SK-N-SH (cell line): ENCODE data around the gene PISD. TPM values are rescaled to one million over a fixed set of nuclear protein-coding genes. Genes with fewer than 3 reads are reported as not detected.

Source experiments
- CTCF ChIA-PET: fragments of 300-600, 350-600 bp; formaldehyde crosslinking; extraction: SDS; loops from one replicate; lab custom pipeline; 2021; lab: Yijun Ruan, JAX
- POLR2A ChIA-PET: fragments of 350-600 bp; sonication (Branson Sonifier 250); formaldehyde crosslinking; extraction: SDS; loops from one replicate; lab custom pipeline; 2020; ENCODE audit warnings: antibody characterized with exemption, inconsistent platforms; lab: Yijun Ruan, JAX
- DNase-seq: peaks from one replicate; pipeline ENCODE4 v3.0.0; 2012
- H2AFZ ChIP-seq: fragments of 200-600 bp; sonication (generic); 2 replicates; pipeline ENCODE4 v1.8.1; 2016; ENCODE audit warnings: antibody characterized with exemption, mild to moderate bottlenecking, low read depth
- H3F3A ChIP-seq: fragments of 200-600 bp; sonication (generic); replicated peaks from 2 replicates; pipeline ENCODE3; 2016; ENCODE audit warnings: antibody characterized with exemption, mild to moderate bottlenecking; ENCODE audit not compliant: insufficient read depth
- H3K27ac ChIP-seq, 2 experiments: fragments of 200-500 bp in 1 of 2; fragments of 200-600 bp in 1 of 2; sonication (Bioruptor generic) in 1 of 2; sonication (generic), shearing (Covaris generic) in 1 of 2; 2 replicates each; pipeline versions ENCODE4 v1.5.1 to v1.6.1; 2014 to 2016; ENCODE audit warnings: low read depth in 2 of 2, inconsistent platforms in 1 of 2, low read length in 1 of 2, mild to moderate bottlenecking in 1 of 2, mixed read lengths in 1 of 2
- H3K27me3 ChIP-seq: fragments of 200-600 bp; sonication (generic), shearing (Covaris generic); 2 replicates; pipeline ENCODE4 v1.6.1; 2016; ENCODE audit warnings: mixed run types; ENCODE audit not compliant: insufficient read depth
- H3K36me3 ChIP-seq, 2 experiments: fragments of 200-500 bp in 1 of 2; fragments of 200-600 bp in 1 of 2; sonication (Bioruptor generic) in 1 of 2; sonication (generic) in 1 of 2; replicated peaks in 1 of 2; 2 replicates each; pipeline versions ENCODE3 to v1.5.1; 2014 to 2016; ENCODE audit warnings: low read length in 1 of 2, mild to moderate bottlenecking in 1 of 2; ENCODE audit not compliant: insufficient read depth in 2 of 2, control insufficient read depth in 1 of 2
- H3K4me1 ChIP-seq, 2 experiments: fragments of 200-500 bp in 1 of 2; fragments of 200-600 bp in 1 of 2; sonication (Bioruptor generic) in 1 of 2; sonication (generic), shearing (Covaris generic) in 1 of 2; 2 replicates each; pipeline versions ENCODE4 v1.5.1 to v1.6.1; 2014 to 2016; ENCODE audit warnings: low read depth in 1 of 2, low read length in 1 of 2, mixed run types in 1 of 2; ENCODE audit not compliant: insufficient read depth in 2 of 2, control insufficient read depth in 1 of 2
- H3K4me2 ChIP-seq: fragments of 200-600 bp; sonication (generic), shearing (Covaris generic); 2 replicates; pipeline ENCODE4 v1.6.1; 2017; ENCODE audit warnings: mixed run types
- H3K4me3 ChIP-seq, 2 experiments: fragments of 200-500 bp in 1 of 2; fragments of 200-600 bp in 1 of 2; sonication (Bioruptor generic) in 1 of 2; sonication (generic), shearing (Covaris generic) in 1 of 2; 2 replicates each; pipeline versions ENCODE4 v1.5.1 to v1.8.1; 2014 to 2016; ENCODE audit warnings: low read depth in 2 of 2, inconsistent platforms in 1 of 2, low read length in 1 of 2, mild to moderate bottlenecking in 1 of 2, mixed read lengths in 1 of 2, moderate library complexity in 1 of 2
- H3K79me2 ChIP-seq: fragments of 200-600 bp; sonication (generic); 2 replicates; pipeline ENCODE4 v1.8.1; 2017; ENCODE audit warnings: mild to moderate bottlenecking; ENCODE audit not compliant: insufficient read depth
- H3K9ac ChIP-seq: fragments of 200-600 bp; sonication (generic); 2 replicates; pipeline ENCODE4 v1.6.1; 2017; ENCODE audit warnings: mixed run types
- H3K9me2 ChIP-seq: fragments of 200-600 bp; sonication (generic); 2 replicates; pipeline ENCODE4 v1.6.1; 2017; ENCODE audit warnings: mixed run types
- H3K9me3 ChIP-seq: fragments of 200-600 bp; sonication (generic); 2 replicates; pipeline ENCODE4 v1.6.1; 2017; ENCODE audit warnings: mixed run types, mild to moderate bottlenecking, moderate library complexity
- H4K20me1 ChIP-seq: fragments of 200-600 bp; sonication (generic); 2 replicates; pipeline ENCODE4 v1.6.1; 2017; ENCODE audit warnings: mild to moderate bottlenecking, mixed run types; ENCODE audit not compliant: insufficient read depth
- EZH2phosphoT487 ChIP-seq: fragments of 200-600 bp; sonication (generic); IDR thresholded peaks from 2 replicates; pipeline ENCODE4 v1.6.1; 2017; ENCODE audit warnings: low read depth, mixed run types, mild to moderate bottlenecking, antibody characterized with exemption, moderate library complexity, borderline replicate concordance
- FOXJ3 ChIP-seq: sonication (generic); formaldehyde crosslinking; IDR thresholded peaks from 2 replicates; pipeline ENCODE4 v1.5.1; 2020; ENCODE audit warnings: mild to moderate bottlenecking, missing genetic modification reagents
- FOXM1 ChIP-seq: IDR thresholded peaks from 2 replicates; pipeline ENCODE4 v1.4.0; 2012; ENCODE audit warnings: low read depth, mild to moderate bottlenecking
- GABPA ChIP-seq: IDR thresholded peaks from 2 replicates; pipeline ENCODE4 v1.4.0; 2012; ENCODE audit warnings: low read depth, mild to moderate bottlenecking
- MEF2A ChIP-seq: IDR thresholded peaks from 2 replicates; pipeline ENCODE4 v1.4.0; 2012; ENCODE audit warnings: low read depth, borderline replicate concordance
- MXI1 ChIP-seq: IDR thresholded peaks from 2 replicates; pipeline ENCODE4 v1.6.1; 2012; ENCODE audit warnings: mild to moderate bottlenecking, low read depth, low read length, improper control_type of control experiment
- NRF1 ChIP-seq: IDR thresholded peaks from 2 replicates; pipeline ENCODE4 v1.6.1; 2012; ENCODE audit warnings: low read depth, mild to moderate bottlenecking, low read length
- POLR2AphosphoS5 ChIP-seq: IDR thresholded peaks from 2 replicates; pipeline ENCODE4 v1.6.1; 2012; ENCODE audit warnings: low read depth, low read length
- RAD21 ChIP-seq: IDR thresholded peaks from 2 replicates; pipeline ENCODE4 v1.6.1; 2012; ENCODE audit warnings: mild to moderate bottlenecking, low read length
- RCOR1 ChIP-seq: fragments of 150-350 bp; IDR thresholded peaks from 2 replicates; pipeline ENCODE4 v1.6.1; 2017; ENCODE audit warnings: antibody characterized with exemption, low read length
- SIN3A ChIP-seq: IDR thresholded peaks from 2 replicates; pipeline ENCODE4 v1.6.1; 2012; ENCODE audit warnings: low read depth, mild to moderate bottlenecking, low read length, moderate library complexity, borderline replicate concordance
- SMC3 ChIP-seq: IDR thresholded peaks from 2 replicates; pipeline ENCODE4 v1.6.1; 2012; ENCODE audit warnings: low read depth, low read length, improper control_type of control experiment
- TCF12 ChIP-seq: IDR thresholded peaks from 2 replicates; pipeline ENCODE4 v1.4.0; 2012
- TEAD4 ChIP-seq: IDR thresholded peaks from 2 replicates; pipeline ENCODE4 v1.4.0; 2012; ENCODE audit warnings: mild to moderate bottlenecking, borderline replicate concordance; ENCODE audit not compliant: insufficient read depth
- YY1 ChIP-seq: IDR thresholded peaks from 2 replicates; pipeline ENCODE4 v1.4.0; 2012; ENCODE audit warnings: low read depth, mild to moderate bottlenecking
- WGBS: methylation state at CpG from one replicate; pipeline ENCODE4 v1.1.6; 2017; ENCODE audit warnings: low lambda C conversion rate; 5-methylcytosine and 5-hydroxymethylcytosine counted together
- polyA plus RNA-seq, 3 experiments: library from polyadenylated mRNA; depleted of rRNA; stranded (reverse); fragments of >200 nt; gene quantifications; 2 replicates each; pipeline ENCODE4 v1.2.3, GENCODE V29; 2012
- TF ChIP-seq, protein P1 (sequence below): IDR thresholded peaks from 2 replicates; pipeline ENCODE4; 2012

PISD gene
- polyA plus RNA-seq, 1 of the 3 experiments (the other 2 are of a cell fraction) = 34.9 TPM

DNA sequence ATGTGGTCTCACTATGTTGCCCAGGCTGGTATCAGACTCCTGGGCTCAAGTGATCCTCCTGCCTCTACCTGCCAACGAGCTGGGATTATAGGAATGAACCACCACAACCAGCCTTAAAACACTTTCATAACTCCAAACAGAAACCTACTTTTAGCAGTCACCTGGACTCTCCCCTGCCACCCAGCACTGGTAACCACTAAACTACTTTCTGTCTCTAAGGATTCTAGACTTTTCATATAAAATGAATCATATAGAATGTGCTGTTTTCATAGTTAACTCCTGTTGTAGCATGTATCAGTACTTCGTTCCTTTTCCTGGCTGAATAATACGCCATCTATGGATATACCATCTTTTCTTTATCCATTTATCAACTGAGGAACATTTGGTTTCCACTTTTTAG, 29.4 kb upstream of the PISD start:
- DNase-seq = no peak
- Histone ChIP-seq H3K27ac (no peak overlapping the region), H3K9me3 (no peaks in the 10 kb centered on the region), H3K4me1 (no peaks in the 10 kb centered on the region), H3K36me3 (peaks cover 22 to 49% of the 10 kb centered on the region in 2 experiments), H3K9me2 (no peaks in the 10 kb centered on the region), H3K27me3 (no peaks in the 10 kb centered on the region), H2AFZ (no peak overlapping the region), H3K9ac (no peak overlapping the region), H3K4me3 (no peak overlapping the region), H3K79me2 (0 out of 2 replicates have a peak, but pooled peaks cover 6% of the 10 kb centered on the region), H3F3A (peaks cover 8% of the 10 kb centered on the region), H3K4me2 (no peak overlapping the region), H4K20me1 (no peaks in the 10 kb centered on the region)
- CTCF ChIA-PET = interaction anchor here (1.2 to 2.4 kb wide), 2 partner anchors 26 to 279 kb away, joined by 5 to 6 read pairs; no protein-coding TSS in a partner anchor
- TF ChIP-seq MEF2A (no peak), RCOR1 (no peak), TCF12 (no peak), FOXJ3 (CRISPR knock-in tag) (no peak), GABPA (no peak), SMC3 (no peak), YY1 (no peak)
- POLR2A ChIA-PET = no interaction called here
- 98% methylated on average over 3 of the region's 3 CpGs for WGBS

DNA sequence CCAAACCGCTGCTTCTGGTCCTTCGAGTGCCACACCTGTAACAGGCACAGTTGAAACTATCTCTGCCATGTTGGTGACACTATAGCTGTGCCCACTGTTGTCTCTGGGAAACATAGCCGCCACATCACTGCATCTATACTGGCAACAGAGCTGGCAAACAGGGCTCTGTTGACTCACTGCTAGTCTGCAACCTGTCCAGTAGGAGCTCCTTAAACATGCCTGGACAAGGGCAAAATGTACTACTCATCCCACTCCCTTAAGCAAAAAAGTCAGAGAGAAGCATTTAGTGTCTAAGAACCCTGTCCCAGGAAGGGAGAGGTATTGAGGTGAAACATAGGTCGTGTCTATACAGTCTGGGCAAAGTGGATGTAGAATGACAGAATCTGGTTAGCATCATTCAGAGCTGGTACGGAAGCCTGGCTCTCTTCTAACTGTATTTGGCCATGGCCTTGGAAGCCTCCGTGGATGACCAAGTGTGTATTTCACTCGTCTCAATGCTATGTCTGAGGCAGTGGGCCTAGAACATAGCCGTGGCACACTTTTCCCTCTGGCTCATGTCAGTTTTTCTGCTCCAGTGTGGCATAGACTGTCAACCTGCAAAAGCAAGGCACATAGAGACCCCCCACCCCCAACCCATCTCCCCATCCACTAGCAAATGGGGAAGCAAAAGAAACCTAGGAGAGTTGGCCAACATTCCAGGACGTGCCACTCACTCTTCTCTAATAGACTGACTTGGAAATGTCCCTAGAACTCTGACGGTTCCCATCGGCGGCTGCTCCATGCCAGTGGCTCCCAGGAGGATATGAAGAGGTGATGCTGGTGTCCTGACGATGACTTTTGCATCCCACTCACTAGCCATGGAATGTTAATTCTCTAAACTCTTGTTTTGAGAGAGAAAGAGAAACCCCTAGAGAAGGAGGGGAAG, 21.4 kb upstream of the PISD start:
- Histone ChIP-seq H3K4me3 (no peak overlapping the region), H3K9me2 (no peaks in the 10 kb centered on the region), H3K27me3 (no peaks in the 10 kb centered on the region), H2AFZ (no peak overlapping the region), H3F3A (peaks cover 45% of the 10 kb centered on the region), H3K9ac (no peak overlapping the region), H3K4me2 (no peak overlapping the region), H3K36me3 (peaks cover 22 to 32% of the 10 kb centered on the region in 2 experiments), H4K20me1 (no peaks in the 10 kb centered on the region), H3K27ac (peak overlapping the region; percentile 24 to 86), H3K9me3 (no peaks in the 10 kb centered on the region), H3K79me2 (no peaks in the 10 kb centered on the region), H3K4me1 (peaks cover 2 to 19% of the 10 kb centered on the region in 2 experiments; a peak in 3 of 4 replicates)
- no peak for DNase-seq
- TF ChIP-seq TEAD4 (no peak), MXI1 (no peak), NRF1 (no peak), SMC3 (no peak), FOXM1 (no peak), FOXJ3 (CRISPR knock-in tag) (no peak), TCF12 (peak; percentile 37; the same call in 1 of the 2 replicates), EZH2phosphoT487 (no peak), MEF2A (no peak), SIN3A (no peak), RCOR1 (no peak), RAD21 (no peak), POLR2AphosphoS5 (0 out of 2 replicates have a peak, but pooled peaks have one; percentile 22)
- TF ChIP-seq, protein P1, sequence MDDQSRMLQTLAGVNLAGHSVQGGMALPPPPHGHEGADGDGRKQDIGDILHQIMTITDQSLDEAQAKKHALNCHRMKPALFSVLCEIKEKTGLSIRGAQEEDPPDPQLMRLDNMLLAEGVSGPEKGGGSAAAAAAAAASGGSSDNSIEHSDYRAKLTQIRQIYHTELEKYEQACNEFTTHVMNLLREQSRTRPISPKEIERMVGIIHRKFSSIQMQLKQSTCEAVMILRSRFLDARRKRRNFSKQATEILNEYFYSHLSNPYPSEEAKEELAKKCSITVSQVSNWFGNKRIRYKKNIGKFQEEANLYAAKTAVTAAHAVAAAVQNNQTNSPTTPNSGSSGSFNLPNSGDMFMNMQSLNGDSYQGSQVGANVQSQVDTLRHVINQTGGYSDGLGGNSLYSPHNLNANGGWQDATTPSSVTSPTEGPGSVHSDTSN = no peak
- ChIA-PET CTCF (interaction anchor here (1.4 kb wide), 1 partner anchor 18 kb away, joined by 7 read pairs; no protein-coding TSS in a partner anchor), POLR2A (no interaction called here)
- 86% methylated on average over 12 of the region's 13 CpGs for WGBS
